Activated T-cell treated with anti-CD3 and anti-CD28 coated beads, Interleukin-2, amount 50 U/mL, for 4 hours (primary cell): ENCODE results near the gene TTC31. TPM values are rescaled to one million over a fixed set of nuclear protein-coding genes. Genes with fewer than 3 reads are reported as not detected.

ENCODE experiments used
- ATAC-seq, 2 donors: fragments of 200-7000 bp; cut with Tn5 transposase; one replicate each; pipeline ENCODE4 v1.10.0; 2021
- DNase-seq: peaks from one replicate; pipeline ENCODE4 v3.0.0-alpha.2; 2020
- H3K27me3 Mint-ChIP-seq: one replicate; pipeline ENCODE4 v1.8.0; 2021; ENCODE audit warnings: low read depth, mixed read lengths
- H3K36me3 Mint-ChIP-seq: one replicate; pipeline ENCODE4 v1.8.0; 2022; ENCODE audit warnings: mixed read lengths; ENCODE audit not compliant: insufficient read depth
- H3K4me1 Mint-ChIP-seq: one replicate; pipeline ENCODE4 v1.8.0; 2021; ENCODE audit warnings: low read depth, mixed read lengths
- H3K4me3 Mint-ChIP-seq: one replicate; pipeline ENCODE4 v1.8.0; 2021; ENCODE audit warnings: mild to moderate bottlenecking, moderate library complexity, mixed read lengths
- H3K9me3 Mint-ChIP-seq: one replicate; pipeline ENCODE4 v1.8.0; 2021; ENCODE audit warnings: mixed read lengths
- total RNA-seq, 3 donors: library from RNA; stranded (reverse); gene quantifications; one replicate each; pipeline ENCODE4 v1.2.1, GENCODE V29; 2021

The TTC31 gene
- total RNA-seq, 3 donors from 2014 or later = 22.4 to 23.8 (median 23.4) TPM

DNA sequence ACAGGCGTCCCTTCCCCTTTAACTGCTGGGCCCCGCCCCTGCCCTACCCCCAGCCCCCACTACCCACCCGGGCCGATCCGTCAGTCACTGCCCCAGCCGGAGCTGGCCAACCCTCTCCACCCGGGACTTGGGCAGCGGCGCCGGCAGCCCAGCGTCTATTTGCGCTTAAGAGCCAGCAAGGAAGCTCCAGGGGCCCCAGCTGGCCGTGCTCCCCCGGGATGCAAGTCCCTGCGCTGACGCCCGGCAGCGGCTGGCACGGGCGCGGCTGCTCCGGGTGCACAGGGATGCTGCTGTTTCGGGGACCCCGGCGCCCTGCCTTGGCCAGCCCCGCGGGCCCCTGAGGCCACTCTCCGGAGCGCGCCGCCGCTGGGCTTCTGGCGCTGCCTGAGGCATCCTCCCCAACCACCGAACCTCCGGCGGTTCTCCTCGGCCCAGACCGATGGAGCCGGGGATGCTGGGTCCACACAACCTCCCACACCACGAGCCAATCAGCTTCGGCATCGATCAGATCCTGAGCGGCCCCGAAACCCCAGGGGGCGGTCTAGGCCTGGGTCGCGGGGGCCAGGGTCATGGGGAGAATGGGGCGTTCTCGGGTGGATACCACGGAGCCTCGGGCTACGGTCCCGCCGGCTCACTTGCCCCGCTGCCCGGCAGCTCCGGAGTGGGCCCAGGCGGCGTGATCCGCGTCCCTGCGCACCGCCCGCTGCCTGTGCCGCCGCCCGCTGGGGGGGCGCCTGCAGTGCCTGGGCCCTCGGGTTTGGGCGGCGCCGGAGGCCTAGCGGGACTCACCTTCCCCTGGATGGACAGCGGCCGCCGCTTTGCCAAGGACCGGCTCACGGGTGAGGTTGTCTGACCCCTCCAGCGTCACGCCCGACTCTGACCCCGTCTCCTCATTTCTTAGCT lies 31.7 kb downstream of the TTC31 start, which contains the start of gene TLX2:
TSS of gene TLX2 (plus strand) at position 83 of the 903 bp plus-strand sequence. CDS start at position 440, 357 bp downstream.
- Mint-ChIP-seq H3K27me3 (peaks cover 75% of the 10 kb centered on the region), H3K9me3 (no peaks in the 10 kb centered on the region), H3K4me1 (peaks cover 20% of the 10 kb centered on the region), H3K4me3 (peak within 1 kb of the TSS; percentile 63), H3K36me3 (no peaks in the 10 kb centered on the region)
- ATAC-seq = peak; percentile 9 to 22
- DNase-seq = no peak

DNA sequence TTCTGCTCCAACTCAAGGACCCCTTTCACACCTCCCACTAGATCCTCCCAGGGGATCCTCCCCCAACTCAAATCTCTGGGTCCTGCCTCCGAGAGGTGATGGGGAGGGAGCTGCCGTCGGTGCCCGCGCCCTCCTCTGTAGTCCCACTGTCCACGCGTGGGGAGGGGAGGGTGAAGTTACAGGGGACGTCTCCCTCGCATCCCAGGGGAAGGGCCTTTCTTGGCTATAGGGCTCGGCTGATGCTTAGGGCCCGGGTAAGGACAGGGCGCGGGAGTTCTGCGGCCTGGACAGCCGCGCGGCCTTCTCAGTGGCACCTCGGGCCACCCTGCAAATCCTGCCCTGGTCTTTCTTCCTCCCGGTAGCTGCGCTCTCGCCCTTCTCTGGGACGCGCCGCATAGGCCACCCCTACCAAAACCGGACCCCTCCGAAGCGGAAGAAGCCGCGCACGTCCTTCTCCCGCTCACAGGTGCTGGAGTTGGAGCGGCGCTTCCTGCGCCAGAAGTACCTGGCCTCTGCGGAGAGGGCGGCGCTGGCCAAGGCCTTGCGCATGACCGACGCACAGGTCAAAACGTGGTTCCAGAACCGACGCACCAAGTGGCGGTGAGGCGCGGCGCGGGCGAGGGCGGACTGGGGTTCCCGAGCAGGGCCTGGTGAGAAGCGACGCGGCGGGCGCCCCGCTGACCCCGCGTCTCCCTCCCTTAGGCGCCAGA lies 32.5 kb downstream of the TTC31 start:
- Mint-ChIP-seq H3K4me1 (peaks cover 20% of the 10 kb centered on the region), H3K36me3 (no peaks in the 10 kb centered on the region), H3K4me3 (peak overlapping the region; percentile 63), H3K27me3 (peaks cover 83% of the 10 kb centered on the region), H3K9me3 (no peaks in the 10 kb centered on the region)
- ATAC-seq (peak; percentile 18 to 28), DNase-seq (no peak)

DNA sequence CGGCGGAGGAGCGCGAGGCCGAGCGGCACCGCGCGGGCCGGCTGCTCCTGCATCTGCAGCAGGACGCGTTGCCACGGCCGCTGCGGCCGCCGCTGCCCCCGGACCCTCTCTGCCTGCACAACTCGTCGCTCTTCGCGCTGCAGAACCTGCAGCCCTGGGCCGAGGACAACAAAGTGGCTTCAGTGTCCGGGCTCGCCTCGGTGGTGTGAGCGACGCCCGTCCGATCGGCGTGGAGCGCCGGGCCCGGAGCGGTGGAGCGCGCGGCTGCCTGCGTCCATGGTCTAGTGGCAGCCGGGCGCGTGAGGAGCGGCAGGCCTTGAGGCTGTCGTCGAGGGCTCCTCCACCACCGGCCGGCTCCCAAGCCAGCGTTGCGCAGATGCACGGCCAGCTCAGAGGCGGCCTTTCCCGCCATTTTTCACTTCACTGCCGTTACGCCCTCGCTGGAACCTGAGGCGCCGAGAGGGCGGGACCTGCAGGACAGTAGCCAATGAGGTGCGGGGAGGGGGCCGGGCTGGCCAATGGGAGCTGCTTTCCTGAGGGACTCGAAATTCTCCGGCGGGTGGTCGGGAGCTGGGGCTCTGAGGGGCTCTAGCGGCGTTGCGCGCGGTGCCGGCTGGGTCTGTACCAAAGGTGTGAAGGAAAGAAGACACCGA lies 33.2 kb downstream of the TTC31 start:
- Mint-ChIP-seq H3K4me3 (peak overlapping the region; percentile 56), H3K27me3 (peaks cover 86% of the 10 kb centered on the region), H3K36me3 (no peaks in the 10 kb centered on the region), H3K9me3 (no peaks in the 10 kb centered on the region), H3K4me1 (peaks cover 20% of the 10 kb centered on the region)
- ATAC-seq (peak; percentile 85), DNase-seq (peak; percentile 71)

DNA sequence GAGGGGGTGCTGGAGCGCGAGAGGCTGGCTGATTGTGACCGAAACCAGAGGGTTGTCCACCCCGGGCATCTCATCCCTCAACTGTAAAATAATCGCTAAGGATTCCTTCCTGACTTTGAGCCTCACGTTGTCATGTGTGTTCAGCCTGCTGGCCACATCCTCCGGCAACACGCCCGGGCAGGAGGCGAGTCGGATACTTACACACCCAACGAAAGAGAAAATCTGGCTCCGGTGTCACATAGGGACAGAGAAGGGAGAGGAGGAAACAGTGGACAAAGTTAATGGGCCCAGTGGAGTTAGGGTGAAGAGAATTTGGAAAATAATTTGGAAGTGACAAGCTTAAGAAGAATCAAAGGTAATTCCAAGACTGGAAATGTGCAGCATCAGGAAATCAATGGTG lies 33.8 kb downstream of the TTC31 start:
- no peak for DNase-seq
- no peaks in the 10 kb centered on the region for H3K9me3 Mint-ChIP-seq
- peaks cover 20% of the 10 kb centered on the region for H3K4me1 Mint-ChIP-seq
- peak overlapping the region; percentile 56 for H3K4me3 Mint-ChIP-seq
- H3K27me3 Mint-ChIP-seq = peaks cover 83% of the 10 kb centered on the region
- no peaks in the 10 kb centered on the region for H3K36me3 Mint-ChIP-seq
- no peak for ATAC-seq

DNA sequence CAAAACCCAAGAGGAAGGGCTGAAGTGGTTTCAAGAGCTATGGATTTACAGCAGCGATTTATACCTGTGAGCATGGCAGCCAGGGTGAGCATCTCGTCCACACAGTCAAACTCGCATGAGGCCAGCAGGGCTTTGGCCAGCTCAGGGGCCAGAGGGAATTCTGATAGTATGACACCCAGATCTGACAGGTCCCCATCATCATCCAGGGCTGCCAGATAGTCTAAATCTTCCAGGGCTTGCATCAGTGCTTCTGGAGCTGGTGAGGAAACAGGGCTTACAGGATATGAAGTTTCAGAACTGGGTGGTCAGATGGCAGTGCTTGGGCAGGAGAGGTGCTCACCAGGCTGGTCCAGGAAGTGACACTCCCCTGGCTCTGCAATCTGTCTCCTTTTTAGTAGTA lies 39.6 kb downstream of the TTC31 start:
- no peak for ATAC-seq
- Mint-ChIP-seq H3K4me3 (no peak overlapping the region), H3K36me3 (peaks cover 18% of the 10 kb centered on the region), H3K9me3 (no peaks in the 10 kb centered on the region), H3K27me3 (peaks cover 42% of the 10 kb centered on the region), H3K4me1 (peaks cover 8% of the 10 kb centered on the region)
- DNase-seq = no peak

DNA sequence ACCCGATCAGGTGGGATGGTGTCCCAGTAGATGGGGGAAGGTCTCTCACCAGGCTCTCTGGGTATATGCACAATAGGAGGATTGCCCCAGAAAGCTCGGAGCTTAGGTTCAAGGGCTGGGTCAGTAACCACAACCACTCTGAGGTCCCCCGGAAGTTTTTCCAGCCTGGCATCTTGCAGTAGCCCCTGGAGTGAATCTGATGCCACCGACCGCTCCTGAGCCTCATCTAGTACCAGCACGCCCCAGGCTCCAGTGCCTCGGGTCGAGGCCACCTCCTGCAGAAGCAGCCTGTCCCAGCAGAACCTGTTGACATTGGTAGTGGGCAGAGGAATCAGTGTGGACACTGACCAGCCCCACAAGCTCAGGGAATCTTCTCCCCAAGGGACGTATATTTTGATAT lies 41.1 kb downstream of the TTC31 start:
- DNase-seq = no peak
- Mint-ChIP-seq H3K36me3 (peaks cover 27% of the 10 kb centered on the region), H3K27me3 (peaks cover 27% of the 10 kb centered on the region), H3K4me1 (peaks cover 21% of the 10 kb centered on the region), H3K9me3 (no peaks in the 10 kb centered on the region), H3K4me3 (no peak overlapping the region)
- no peak for ATAC-seq

DNA sequence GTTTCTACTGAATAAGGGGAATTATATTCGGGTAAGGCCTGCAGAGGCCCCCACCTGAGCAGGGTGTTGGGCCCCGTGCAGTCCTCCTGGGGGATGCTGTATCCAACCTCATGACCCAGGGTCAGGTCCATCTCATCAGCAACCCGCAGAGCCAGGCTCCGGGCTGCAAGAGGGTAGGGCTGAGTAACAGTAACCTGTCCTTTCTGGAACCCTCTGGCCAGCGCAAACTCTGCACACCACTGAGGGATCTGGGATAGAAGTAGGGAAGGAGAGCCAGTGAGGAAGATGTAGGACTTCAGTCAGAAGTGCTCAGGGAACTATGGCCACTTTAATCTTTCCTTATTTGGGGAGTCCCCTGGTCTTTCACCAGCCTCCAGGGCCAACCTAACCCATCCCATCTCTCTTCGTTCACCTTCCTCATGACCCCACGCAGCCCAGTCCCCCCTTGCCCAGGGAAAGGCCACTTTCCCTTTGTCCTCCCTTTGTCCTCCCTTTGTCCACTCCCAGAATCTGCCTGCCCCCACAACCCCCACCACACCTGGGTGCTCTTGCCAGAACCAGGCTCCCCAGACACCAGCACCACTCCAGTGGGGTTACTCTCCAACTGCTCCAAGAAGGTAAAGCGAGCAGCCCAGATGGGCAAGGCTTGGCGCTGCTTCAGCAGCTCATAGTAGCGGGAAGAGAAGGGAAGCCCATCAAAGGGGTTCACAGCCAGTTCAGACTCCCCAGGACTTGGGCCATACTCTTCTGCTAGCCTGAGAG lies 42.3 kb downstream of the TTC31 start:
- ATAC-seq (no peak), DNase-seq (no peak)
- H3K9me3 Mint-ChIP-seq = no peaks in the 10 kb centered on the region
- H3K36me3 Mint-ChIP-seq = peaks cover 27% of the 10 kb centered on the region
- peaks cover 24% of the 10 kb centered on the region for H3K4me1 Mint-ChIP-seq
- H3K27me3 Mint-ChIP-seq = peaks cover 16% of the 10 kb centered on the region
- H3K4me3 Mint-ChIP-seq = no peak overlapping the region

DNA sequence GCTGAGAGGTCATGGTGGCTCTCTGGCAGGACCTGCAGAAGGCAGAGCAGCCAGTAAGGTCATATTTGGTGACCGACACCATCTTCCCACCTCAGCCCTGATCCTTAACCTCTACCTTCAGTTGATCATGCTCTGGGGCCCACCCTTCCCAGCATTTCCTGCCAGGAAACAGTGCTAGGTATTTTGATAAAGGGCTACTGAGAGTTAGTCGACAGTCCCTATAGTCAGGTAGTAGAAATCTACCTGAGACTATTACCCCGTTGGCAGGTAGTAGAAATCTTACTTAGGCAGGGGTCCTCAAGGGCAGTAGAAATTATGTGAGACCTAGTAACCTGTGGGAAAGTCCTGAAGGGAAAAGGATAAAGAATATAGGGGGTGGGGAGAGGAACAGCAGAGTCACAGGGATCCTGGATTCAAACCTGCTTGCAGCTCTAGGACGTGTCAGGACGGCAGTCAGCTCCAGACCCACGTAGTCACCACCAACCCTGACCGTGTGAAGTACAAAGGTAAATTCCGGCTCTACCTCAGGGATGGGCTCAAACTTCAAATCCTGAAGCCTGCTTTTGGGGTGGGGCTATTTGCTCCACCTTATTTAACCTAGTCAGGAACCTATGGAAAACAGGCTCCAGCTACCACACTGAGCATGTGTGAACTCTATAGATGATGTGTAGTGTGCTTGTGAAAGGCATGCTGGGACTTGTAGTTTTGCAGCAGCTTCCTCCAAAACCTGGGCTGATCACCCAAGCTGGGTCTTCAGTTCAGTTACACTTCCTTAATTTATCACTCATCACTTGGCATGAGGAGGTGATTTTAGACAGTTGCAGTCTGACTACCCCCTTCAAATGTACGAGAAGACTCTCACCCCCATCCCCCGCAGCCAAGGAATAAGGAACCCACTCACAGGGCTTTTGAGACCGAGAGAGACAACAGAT lies 43.1 kb downstream of the TTC31 start, which contains the start of gene DQX1:
TSS of gene DQX1 (minus strand) at position 515 of the 932 bp plus-strand sequence. CDS start at position 13, 502 bp downstream.
- ATAC-seq (no peak), DNase-seq (no peak)
- Mint-ChIP-seq H3K27me3 (peaks cover 9% of the 10 kb centered on the region), H3K4me3 (peak within 1 kb of the TSS; percentile 40), H3K4me1 (peaks cover 29% of the 10 kb centered on the region), H3K9me3 (no peaks in the 10 kb centered on the region), H3K36me3 (peaks cover 30% of the 10 kb centered on the region)

DNA sequence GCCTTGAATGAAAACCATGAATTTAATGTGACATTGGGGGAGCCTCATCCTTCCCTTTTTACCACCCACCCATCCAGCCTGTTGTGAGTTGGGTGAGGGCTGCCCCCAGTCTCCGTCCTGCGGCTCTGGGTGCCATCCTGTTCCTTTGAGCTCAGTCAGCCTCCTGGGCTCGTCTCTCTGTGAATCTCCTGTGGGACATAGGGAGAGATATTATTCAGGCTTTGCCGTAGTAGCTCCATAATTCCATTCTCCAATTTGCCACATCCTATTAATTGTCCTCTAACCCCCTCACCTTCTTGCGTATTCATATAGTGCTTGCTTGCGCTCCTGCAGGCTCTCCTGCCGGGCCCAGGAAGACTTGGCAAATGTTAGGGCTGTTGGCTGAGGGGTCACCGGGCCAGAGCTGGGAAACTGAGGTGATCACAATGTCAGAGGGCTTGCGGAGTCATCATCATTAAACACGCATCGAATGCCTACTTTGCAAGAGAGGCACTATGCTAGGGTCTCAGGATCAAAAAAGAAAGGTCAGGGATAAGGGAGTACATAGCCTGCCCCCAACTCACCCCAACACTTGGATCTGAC lies 43.9 kb downstream of the TTC31 start:
- Mint-ChIP-seq H3K4me3 (no peak overlapping the region), H3K9me3 (no peaks in the 10 kb centered on the region), H3K27me3 (peaks cover 6% of the 10 kb centered on the region), H3K4me1 (peaks cover 36% of the 10 kb centered on the region), H3K36me3 (peaks cover 31% of the 10 kb centered on the region)
- no peak for DNase-seq
- ATAC-seq = no peak

DNA sequence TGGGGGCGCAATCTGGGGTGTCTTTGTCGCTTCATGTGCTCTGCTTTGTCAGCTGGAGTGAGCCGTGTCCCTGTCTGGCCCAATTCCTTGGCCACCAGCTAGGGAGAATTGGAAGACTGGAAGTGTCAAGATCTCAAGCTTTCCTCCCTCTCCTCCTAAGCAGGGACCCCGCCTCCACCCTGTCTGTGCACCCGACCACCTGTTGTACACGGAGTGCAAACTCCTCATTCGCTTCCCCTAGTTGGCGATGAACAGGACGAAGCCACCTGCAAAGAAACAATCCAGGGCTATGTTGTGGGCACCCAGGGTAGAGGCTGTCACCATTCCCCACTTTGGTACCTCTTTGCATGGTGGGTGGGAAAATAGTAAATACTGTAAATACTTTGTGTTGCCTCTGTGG lies 44.9 kb downstream of the TTC31 start:
- Mint-ChIP-seq H3K27me3 (peaks cover 2% of the 10 kb centered on the region), H3K9me3 (no peaks in the 10 kb centered on the region), H3K4me3 (peak overlapping the region; percentile 99), H3K36me3 (peaks cover 36% of the 10 kb centered on the region), H3K4me1 (peaks cover 42% of the 10 kb centered on the region)
- ATAC-seq (no peak), DNase-seq (no peak)

DNA sequence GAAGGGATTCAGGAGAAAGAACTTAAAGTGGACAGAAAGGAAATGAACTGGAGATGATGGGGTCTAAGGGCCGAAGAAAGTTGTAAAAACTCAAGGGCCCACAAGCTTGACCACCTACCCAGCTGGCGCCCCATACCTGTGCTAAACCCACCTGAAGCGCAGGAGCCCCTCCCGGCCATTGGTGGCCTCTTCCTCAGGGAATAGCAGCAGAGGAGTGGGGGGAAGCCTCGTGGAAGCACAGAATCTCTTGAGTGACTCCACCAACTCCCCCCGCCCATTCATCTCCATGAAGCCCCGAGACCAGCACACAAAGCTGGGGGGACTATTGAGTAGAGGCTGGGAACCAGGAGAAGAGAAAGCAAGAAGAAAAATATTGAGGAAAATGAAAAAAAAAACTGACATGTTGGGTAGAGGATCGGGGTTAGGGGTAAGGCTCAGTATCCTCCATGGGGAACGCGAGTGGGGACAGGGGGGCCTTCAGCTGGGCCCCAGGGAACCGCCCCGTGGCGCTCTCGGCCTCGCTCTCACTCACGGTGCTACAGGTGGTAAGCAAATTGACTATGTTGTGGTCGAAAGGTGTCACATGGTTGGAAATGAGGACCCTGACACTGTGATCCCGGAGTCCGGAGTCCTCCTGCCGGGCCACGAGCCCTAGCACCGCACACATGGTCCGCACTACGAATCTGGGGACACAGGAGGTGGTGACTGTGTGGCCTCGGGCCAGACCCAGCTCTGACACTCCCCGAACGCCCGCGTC lies 45.9 kb downstream of the TTC31 start:
- peaks cover 42% of the 10 kb centered on the region for H3K4me1 Mint-ChIP-seq

More for the DNA sequence above, 45.9 kb downstream of the TTC31 start:
- no peaks in the 10 kb centered on the region for H3K9me3 Mint-ChIP-seq
- no peaks in the 10 kb centered on the region for H3K27me3 Mint-ChIP-seq
- ATAC-seq (peak; percentile 5), DNase-seq (no peak)
- peak overlapping the region; percentile 99 for H3K4me3 Mint-ChIP-seq
- H3K36me3 Mint-ChIP-seq = peaks cover 39% of the 10 kb centered on the region
